Measurements from ENCODE around the gene CBX8.

- no peak for TF ChIP-seq POLR2A (IDR thresholded peaks at IDR 0.05)
- TF ChIP-seq CTCF (IDR thresholded peaks at IDR 0.05), result no peak
These were observed 22.8 kb upstream of the CBX8 start for GRCh38 chr17:79819534-79820276.
